Loucy (cell line): ENCODE data around the gene AMELX.

Source experiments
- CTCF ChIP-seq: fragments of 200-600 bp; sonication (generic); conservative IDR thresholded peaks from 2 replicates; pipeline ENCODE4 v1.5.1; 2014; ENCODE audit warnings: mild to moderate bottlenecking, antibody characterized with exemption, low read length
- EZH2phosphoT487 ChIP-seq: fragments of 200-600 bp; IDR thresholded peaks from 2 replicates; pipeline ENCODE4 v1.6.1; 2018; ENCODE audit warnings: antibody characterized with exemption, mild to moderate bottlenecking, moderate library complexity, borderline replicate concordance

- no peak for TF ChIP-seq CTCF
- no peak for TF ChIP-seq EZH2phosphoT487
These were observed 20.4 kb upstream of the AMELX start for GRCh38 chrX:11272863-11273262.
